H1 (cell line): Measurements from ENCODE around the gene CACNA1G. TPM values are rescaled to one million over a fixed set of nuclear protein-coding genes. Genes with fewer than 3 reads are reported as not detected.

Experiments used
- CTCF ChIA-PET: fragments of 300-600 bp; sonication (Branson Sonifier 250); formaldehyde crosslinking; loops from one replicate; lab custom pipeline; 2021; ENCODE audit not compliant: partially characterized antibody; lab: Charles Lee
- POLR2A ChIA-PET: fragments of 300-600 bp; sonication (Branson Sonifier 250); formaldehyde crosslinking; loops from one replicate; lab custom pipeline; 2021; ENCODE audit warnings: inconsistent platforms; ENCODE audit not compliant: partially characterized antibody; lab: Charles Lee
- DNase-seq, 2 experiments: peaks; one replicate each; pipeline versions ENCODE4 v3.0.0 to v3.0.0-alpha.2; 2010 to 2022; ENCODE audit warnings: low spot score in 2 of 2, low read depth in 1 of 2, mixed read lengths in 1 of 2
- FAIRE-seq: peaks from 2 replicates; lab custom pipeline; 2011; peaks lifted over from hg19 to GRCh38; lab: Jason Lieb, UNC
- H2AFZ ChIP-seq: 2 replicates; pipeline ENCODE4 v1.8.1; 2012; ENCODE audit warnings: low read length, inconsistent platforms
- H2AK5ac ChIP-seq: 2 replicates; pipeline ENCODE4 v1.6.1; 2013; ENCODE audit warnings: low read depth, low read length
- H2BK120ac ChIP-seq: replicated peaks from 2 replicates; pipeline ENCODE3; 2013; ENCODE audit warnings: low read depth, low read length, inconsistent platforms
- H2BK12ac ChIP-seq: 2 replicates; pipeline ENCODE4 v1.6.1; 2013; ENCODE audit warnings: low read depth, low read length
- H2BK15ac ChIP-seq: 2 replicates; pipeline ENCODE4 v1.6.1; 2013; ENCODE audit warnings: low read length
- H2BK20ac ChIP-seq: 2 replicates; pipeline ENCODE4 v1.6.1; 2013; ENCODE audit warnings: low read length
- H2BK5ac ChIP-seq: 2 replicates; pipeline ENCODE4 v1.6.1; 2013; ENCODE audit warnings: low read depth, low read length
- H3K14ac ChIP-seq: 2 replicates; pipeline ENCODE4 v1.6.1; 2013; ENCODE audit warnings: inconsistent platforms; ENCODE audit not compliant: insufficient read length
- H3K18ac ChIP-seq: 2 replicates; pipeline ENCODE4 v1.6.1; 2013; ENCODE audit warnings: low read length; ENCODE audit errors: extremely low read depth
- H3K23ac ChIP-seq: 2 replicates; pipeline ENCODE4 v1.6.1; 2013; ENCODE audit warnings: inconsistent platforms; ENCODE audit not compliant: insufficient read length
- H3K23me2 ChIP-seq: 2 replicates; pipeline ENCODE4 v1.6.1; 2013; ENCODE audit warnings: low read depth, low read length
- H3K27ac ChIP-seq: 2 replicates; pipeline ENCODE4 v1.6.1; 2011; ENCODE audit warnings: low read depth, low read length, inconsistent platforms
- H3K27me3 ChIP-seq, 4 experiments: replicated peaks in 1 of 4; 1 replicate in 1 of 4; 2 replicates in 3 of 4; pipeline versions ENCODE4 v1.6.1 to v1.8.1; 2011 to 2013; ENCODE audit warnings: low read length in 3 of 4, mild to moderate bottlenecking in 3 of 4, inconsistent platforms in 2 of 4, mixed read lengths in 2 of 4, moderate library complexity in 1 of 4; ENCODE audit not compliant: control insufficient read depth in 3 of 4, insufficient read depth in 3 of 4; ENCODE audit errors: extremely low read depth in 1 of 4
- H3K36me3 ChIP-seq, 4 experiments: 2 replicates each; pipeline versions ENCODE4 v1.6.1 to v1.8.1; 2011 to 2013; ENCODE audit warnings: mild to moderate bottlenecking in 4 of 4, low read length in 3 of 4, moderate library complexity in 2 of 4, control low read depth in 1 of 4, inconsistent platforms in 1 of 4; ENCODE audit not compliant: insufficient read depth in 4 of 4, control insufficient read depth in 2 of 4
- H3K4ac ChIP-seq: replicated peaks from 2 replicates; pipeline ENCODE3; 2013; ENCODE audit warnings: low read length, low read depth, mixed read lengths, inconsistent platforms; ENCODE audit not compliant: insufficient read length
- H3K4me1 ChIP-seq, 4 experiments: replicated peaks in 1 of 4; 1 replicate in 1 of 4; 2 replicates in 3 of 4; pipeline versions ENCODE4 v1.6.1 to v1.8.1; 2011 to 2013; ENCODE audit warnings: low read length in 3 of 4, inconsistent platforms in 2 of 4, mixed read lengths in 1 of 4; ENCODE audit not compliant: insufficient read depth in 4 of 4, control insufficient read depth in 3 of 4
- H3K4me2 ChIP-seq, 2 experiments: 2 replicates each; pipeline versions ENCODE4 v1.6.1 to v1.8.1; 2011 to 2013; ENCODE audit warnings: low read depth in 2 of 2, low read length in 2 of 2, control low read depth in 1 of 2, inconsistent platforms in 1 of 2, mild to moderate bottlenecking in 1 of 2; ENCODE audit not compliant: insufficient read depth in 1 of 2
- H3K4me3 ChIP-seq, 4 experiments: fragments of 200-600, 300-600 bp in 1 of 4; sonication (generic), shearing (Covaris generic), sonication (Bioruptor Twin) in 1 of 4; 2 replicates each; pipeline versions ENCODE4 v1.5.1 to v1.8.1; 2011 to 2016; ENCODE audit warnings: low read length in 4 of 4, low read depth in 3 of 4, control low read depth in 2 of 4, inconsistent platforms in 2 of 4, mild to moderate bottlenecking in 2 of 4, mixed read lengths in 1 of 4, moderate library complexity in 1 of 4; ENCODE audit not compliant: insufficient read depth in 2 of 4; ENCODE audit errors: extremely low read depth in 1 of 4
- H3K56ac ChIP-seq: replicated peaks from 2 replicates; pipeline ENCODE3; 2013; ENCODE audit warnings: low read depth, mild to moderate bottlenecking, mixed read lengths, low read length, inconsistent platforms; ENCODE audit not compliant: insufficient read length
- H3K79me1 ChIP-seq: 2 replicates; pipeline ENCODE4 v1.6.1; 2013; ENCODE audit warnings: low read depth, low read length, control low read depth
- H3K79me2 ChIP-seq, 2 experiments: 2 replicates each; pipeline versions ENCODE4 v1.6.1 to v1.8.1; 2012 to 2013; ENCODE audit warnings: low read length in 2 of 2, mild to moderate bottlenecking in 2 of 2, inconsistent platforms in 1 of 2; ENCODE audit not compliant: insufficient read depth in 2 of 2, control insufficient read depth in 1 of 2
- H3K9ac ChIP-seq, 4 experiments: replicated peaks in 1 of 4; 1 replicate in 1 of 4; 2 replicates in 3 of 4; pipeline versions ENCODE4 v1.6.1 to v1.8.1; 2011 to 2013; ENCODE audit warnings: low read depth in 3 of 4, low read length in 3 of 4, control low read depth in 2 of 4, mild to moderate bottlenecking in 2 of 4, moderate library complexity in 2 of 4, inconsistent platforms in 1 of 4; ENCODE audit errors: extremely low read depth in 1 of 4
- H3K9me3 ChIP-seq, 2 experiments: 2 replicates each; pipeline versions ENCODE4 v1.6.1 to v1.8.1; 2012 to 2013; ENCODE audit warnings: mild to moderate bottlenecking in 2 of 2, moderate library complexity in 2 of 2, control low read depth in 1 of 2, inconsistent platforms in 1 of 2, low read depth in 1 of 2, low read length in 1 of 2, mixed read lengths in 1 of 2; ENCODE audit not compliant: insufficient read depth in 2 of 2
- H4K20me1 ChIP-seq, 2 experiments: replicated peaks in 1 of 2; 2 replicates each; pipeline versions ENCODE3 to v1.8.1; 2011 to 2013; ENCODE audit warnings: inconsistent platforms in 2 of 2, low read length in 2 of 2, mild to moderate bottlenecking in 1 of 2; ENCODE audit not compliant: insufficient read depth in 2 of 2, control insufficient read depth in 1 of 2
- H4K5ac ChIP-seq: 2 replicates; pipeline ENCODE4 v1.6.1; 2013; ENCODE audit warnings: low read length, low read depth, mixed read lengths, inconsistent platforms; ENCODE audit not compliant: insufficient read length
- H4K8ac ChIP-seq: 2 replicates; pipeline ENCODE4 v1.8.0; 2013; ENCODE audit warnings: mild to moderate bottlenecking, moderate library complexity, low read length, inconsistent platforms; ENCODE audit not compliant: insufficient read depth; ENCODE audit errors: extremely low read depth
- H4K91ac ChIP-seq: replicated peaks from 2 replicates; pipeline ENCODE3; 2013; ENCODE audit warnings: low read length, mixed read lengths, inconsistent platforms; ENCODE audit not compliant: insufficient read length
- BCL11A ChIP-seq, 2 experiments: IDR thresholded peaks; one replicate each; pipeline ENCODE4 v1.6.1; 2011; ENCODE audit warnings: low read depth in 2 of 2, low read length in 2 of 2, mild to moderate bottlenecking in 2 of 2
- EGR1 ChIP-seq: IDR thresholded peaks from 2 replicates; pipeline ENCODE4 v1.6.1; 2011; ENCODE audit warnings: low read depth, low read length, borderline replicate concordance
- JUN ChIP-seq: IDR thresholded peaks from 2 replicates; pipeline ENCODE4 v1.6.1; 2011; ENCODE audit warnings: low read depth, mild to moderate bottlenecking, improper control_type of control experiment, low read length
- NANOG ChIP-seq: IDR thresholded peaks from 2 replicates; pipeline ENCODE4 v1.6.1; 2011; ENCODE audit warnings: low read length, low read depth, mild to moderate bottlenecking, inconsistent platforms; ENCODE audit not compliant: insufficient read depth, poor library complexity, severe bottlenecking
- POLR2AphosphoS5 ChIP-seq: IDR thresholded peaks from 2 replicates; pipeline ENCODE4 v1.6.1; 2011; ENCODE audit warnings: low read depth, low read length
- SUZ12 ChIP-seq: fragments of 200-600 bp; sonication (generic); IDR thresholded peaks from 2 replicates; pipeline ENCODE4 v1.6.1; 2012; ENCODE audit warnings: mild to moderate bottlenecking, inconsistent platforms, low read length, moderate library complexity, mixed read lengths
- TAF7 ChIP-seq: optimal IDR thresholded peaks from 2 replicates; pipeline ENCODE3; 2011; ENCODE audit warnings: low read depth, mild to moderate bottlenecking, inconsistent platforms, low read length, moderate library complexity, borderline replicate concordance
- TEAD4 ChIP-seq: IDR thresholded peaks from 2 replicates; pipeline ENCODE4 v1.6.1; 2012; ENCODE audit warnings: low read depth, low read length, inconsistent platforms, mixed read lengths
- whole genome bisulfite sequencing, 2 experiments: shearing (Covaris generic) in 1 of 2; methylation state at CpG; one replicate each; pipeline versions ENCODE4 v1.1.6 to v1.1.7; 2013 to 2015; ENCODE audit warnings: low lambda C conversion rate in 2 of 2, mixed read lengths in 2 of 2, inconsistent platforms in 1 of 2, low coverage in 1 of 2, missing lambda C conversion rate in 1 of 2; ENCODE audit not compliant: insufficient replicate concordance in 2 of 2, insufficient coverage in 1 of 2, insufficient read length in 1 of 2; ENCODE audit errors: extremely low coverage in 1 of 2, missing lambda C conversion rate in 1 of 2; 5-methylcytosine and 5-hydroxymethylcytosine counted together
- polyA plus RNA-seq, 7 experiments: library from polyadenylated mRNA; depleted of rRNA in 3 of 7; stranded (reverse) in 5 of 7; unstranded in 2 of 7; fragments of >200 nt in 5 of 7; fragments of 200-250 nt in 2 of 7; gene quantifications; 1 replicate in 5 of 7; 2 replicates in 1 of 7; 4 replicates in 1 of 7; pipeline versions ENCODE4 v1.2.1 to v1.2.3, GENCODE V29; 2011 to 2013; ENCODE audit warnings: missing spikeins in 2 of 7, mixed read lengths in 2 of 7
- total RNA-seq: library from RNA; stranded (reverse); fragmentation: NEBNext Ultra II Directional; extraction: Animal tissue kit (Norgen Biotek cat#: 25700); gene quantifications from 2 replicates; pipeline ENCODE4 v1.2.1, GENCODE V29; 2021

The CACNA1G gene
- total and polyA plus RNA-seq, 2 of the 8 experiments (the other 6 are each of a cell fraction or from before 2014, with no cell fraction given): 2.9 to 4.9 TPM

DNA sequence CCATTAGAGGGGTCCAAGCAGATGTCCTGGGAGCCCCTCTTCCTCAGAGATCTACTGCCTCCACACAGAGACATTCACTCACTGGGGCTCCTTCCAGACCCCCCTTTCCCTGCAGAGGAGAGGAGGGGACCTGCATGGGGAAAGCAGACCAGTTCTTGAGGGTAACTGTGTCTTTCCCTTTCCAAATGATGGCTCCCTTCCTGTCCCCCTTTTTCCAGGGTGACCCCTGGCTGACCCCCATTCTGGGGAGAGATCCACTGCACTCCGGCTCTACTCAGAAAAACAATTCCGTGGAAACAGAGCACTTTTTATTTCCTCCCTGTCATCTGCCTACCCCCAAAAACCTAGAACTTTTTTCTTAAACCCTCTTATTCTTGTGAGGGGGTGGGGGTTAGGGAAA, 6.4 kb downstream of the CACNA1G start:
- no peaks in the 10 kb centered on the region for H3K9me3 ChIP-seq
- no peak overlapping the region for H3K56ac ChIP-seq
- no peak overlapping the region for H2BK5ac ChIP-seq
- H3K79me1 ChIP-seq: no peaks in the 10 kb centered on the region
- no peak overlapping the region for H2AK5ac ChIP-seq
- no peak overlapping the region for H3K27ac ChIP-seq
- DNase-seq (no peak), FAIRE-seq (no peak)
- TF ChIP-seq TAF7 (no peak), EGR1 (no peak), JUN (no peak), TEAD4 (no peak), SUZ12 (no peak), NANOG (no peak), POLR2AphosphoS5 (no peak), BCL11A (IDR thresholded peaks at IDR 0.05; ENCODE audit: low read depth in 2 of 2, low read length in 2 of 2) (no peak)
- H3K4me1 ChIP-seq: peaks cover 0 to 32% (median 22%) of the 10 kb centered on the region in 4 experiments; a peak in 6 of 7 replicates
- no peak overlapping the region for H2BK120ac ChIP-seq
- no peaks in the 10 kb centered on the region for H3K36me3 ChIP-seq
- H4K91ac ChIP-seq: no peak overlapping the region
- peaks cover 7 to 11% of the 10 kb centered on the region in 2 experiments for H4K20me1 ChIP-seq
- 82% methylated on average over 2 of the region's 2 CpGs; no CpG with 5 or more reads in 1 of the 2 experiments for WGBS, 2 experiments
- no peak overlapping the region for H4K5ac ChIP-seq
- H3K14ac ChIP-seq: no peak overlapping the region
- no peak overlapping the region for H3K23ac ChIP-seq
- H3K4me3 ChIP-seq: no peak overlapping the region
- no peak overlapping the region for H2BK12ac ChIP-seq
- H3K9ac ChIP-seq: no peak overlapping the region
- H3K79me2 ChIP-seq: no peaks in the 10 kb centered on the region
- H3K23me2 ChIP-seq: peaks cover 3% of the 10 kb centered on the region; the same call in 1 of the 2 replicates
- CTCF ChIA-PET: interaction anchor here (0.7 to 1.7 kb wide), 7 partner anchors 9 to 129 kb away, joined by 3 to 11 read pairs (median 4); no protein-coding TSS in a partner anchor
- H4K8ac ChIP-seq: no peak overlapping the region
- POLR2A ChIA-PET: interaction anchor here (0.6 to 1.3 kb wide), 4 partner anchors 9 to 90 kb away, joined by 3 read pairs; no protein-coding TSS in a partner anchor
- H2BK15ac ChIP-seq: no peak overlapping the region
- no peak overlapping the region for H2AFZ ChIP-seq
- H3K18ac ChIP-seq: no peak overlapping the region
- H2BK20ac ChIP-seq: no peak overlapping the region
- no peak overlapping the region for H3K4ac ChIP-seq
- no peak overlapping the region for H3K4me2 ChIP-seq
- H3K27me3 ChIP-seq: peaks cover 22 to 49% (median 46%) of the 10 kb centered on the region in 4 experiments
